Uterus (tissue), 4 donors: ENCODE results near the gene CETN2. TPM values are rescaled to one million over a fixed set of nuclear protein-coding genes. Genes with fewer than 3 reads are reported as not detected.
"Not testable (repeated sequence)": the region's sequence is repeated elsewhere in the genome, so short reads cannot be mapped to it uniquely, and the experiment has no call there.

Experiments used
- DNase-seq, 2 donors: peaks; one replicate each; pipeline ENCODE4 v3.0.0-alpha.2; 2019 to 2020
- H3K27ac ChIP-seq, 2 donors: fragments of 200-600 bp; sonication (generic); 1 replicate in 1 of 2; 2 replicates in 1 of 2; pipeline ENCODE4 v1.5.1; 2016 to 2018
- H3K27me3 ChIP-seq, 2 donors: fragments of 200-600 bp; sonication (generic); one replicate each; pipeline ENCODE4 v1.5.1; 2018 to 2019; ENCODE audit warnings: control low read depth in 1 of 2
- H3K36me3 ChIP-seq, 2 donors: fragments of 200-600 bp; sonication (generic); one replicate each; pipeline ENCODE4 v1.5.1; 2019; ENCODE audit warnings: control low read depth in 1 of 2
- H3K4me1 ChIP-seq, 2 donors: fragments of 200-600 bp; sonication (generic); one replicate each; pipeline ENCODE4 v1.5.1; 2018 to 2019; ENCODE audit warnings: control low read depth in 1 of 2
- H3K4me3 ChIP-seq, 2 donors: fragments of 200-600 bp; sonication (generic); 1 replicate in 1 of 2; 2 replicates in 1 of 2; pipeline ENCODE4 v1.5.1; 2018 to 2019; ENCODE audit warnings: mild to moderate bottlenecking in 1 of 2
- H3K9me3 ChIP-seq, 2 donors: fragments of 200-600 bp; sonication (generic); one replicate each; pipeline ENCODE4 v1.5.1; 2019; ENCODE audit warnings: control low read depth in 1 of 2
- CTCF ChIP-seq, 4 experiments: fragments of 200-600 bp in 2 of 4; fragments of 450-650 bp in 2 of 4; sonication (generic) in 2 of 4; IDR thresholded peaks; one replicate each; pipeline ENCODE4 v1.5.1; 2016 to 2019; ENCODE audit warnings: antibody characterized with exemption in 4 of 4, mild to moderate bottlenecking in 2 of 4, moderate library complexity in 1 of 4
- POLR2A ChIP-seq, 2 donors: fragments of 450-650 bp; IDR thresholded peaks; one replicate each; pipeline ENCODE4 v1.6.1; 2016; ENCODE audit warnings: antibody characterized with exemption in 2 of 2, mild to moderate bottlenecking in 1 of 2, moderate library complexity in 1 of 2
- intact Hi-C: fragments of 100-400 bp; cut with DNase I; formaldehyde crosslinking; loops from one replicate; pipeline ENCODE4 v1.15.1; 2023; ENCODE audit warnings: low total_unique reads
- total RNA-seq, 4 donors: library from RNA; depleted of rRNA in 3 of 4; stranded (reverse); fragments of >200 nt in 3 of 4; gene quantifications; one replicate each; pipeline versions ENCODE4 v1.1.0 to v1.2.4, GENCODE V29; 2014 to 2023
- donor health status: DM: yes; HTN: yes; CAD: no.

CETN2 gene
- total RNA-seq, 4 donors from 2014 or later = 37.9 to 61.5 (median 45.4) TPM

GRCh38 chrX:152798945-152799344 is 31.6 kb downstream of the CETN2 start:
- Histone ChIP-seq H3K4me3 (no peak overlapping the region), H3K9me3 (no peaks in the 10 kb centered on the region), H3K36me3 (no peaks in the 10 kb centered on the region), H3K27ac (no peak overlapping the region), H3K27me3 (no peaks in the 10 kb centered on the region), H3K4me1 (no peaks in the 10 kb centered on the region)
- intact Hi-C loops = no loop called here
- DNase-seq = no peak
- no peak for TF ChIP-seq CTCF (IDR thresholded peaks at IDR 0.05)
- no peak for TF ChIP-seq POLR2A (IDR thresholded peaks at IDR 0.05)

GRCh38 chrX:152787062-152787461 is 43.5 kb downstream of the CETN2 start:
- DNase-seq, H3K27me3 ChIP-seq: not testable (repeated sequence)

More at GRCh38 chrX:152787062-152787461, 43.5 kb downstream of the CETN2 start:
- H3K4me3 ChIP-seq, H3K36me3 ChIP-seq, H3K27ac ChIP-seq, H3K4me1 ChIP-seq, H3K9me3 ChIP-seq, intact Hi-C loops: not testable (repeated sequence)

Other genes with a start within 250 kb of the CETN2 start
- gene GABRQ, start 192.9 kb downstream of the CETN2 start, total RNA-seq = 1 to 10 TPM in 1 of 4 donors, under 1 TPM in 1, not detected in 2; 0.55 to 3.4 TPM
- not detected for gene MAGEA3, start 132.0 kb downstream of the CETN2 start, total RNA-seq
- gene CSAG2, start 121.5 kb downstream of the CETN2 start, total RNA-seq = not detected
- not detected for gene MAGEA2B, start 116.1 kb downstream of the CETN2 start, total RNA-seq
- not detected for gene CSAG1, start 97.0 kb downstream of the CETN2 start, total RNA-seq
- gene MAGEA12, start 97.0 kb downstream of the CETN2 start, total RNA-seq = not detected
- not detected for gene MAGEA2, start 76.9 kb downstream of the CETN2 start, total RNA-seq
- gene CSAG3, start 71.5 kb downstream of the CETN2 start, total RNA-seq = not detected
- under 1 TPM in 1 of 4 donors, not detected in 3; 0.21 TPM for gene MAGEA6, start 61.1 kb downstream of the CETN2 start, total RNA-seq
- 10 to 100 TPM in 2 of 4 donors, 1 to 10 TPM in 2; 1.5 to 12.6 (median 8.6) TPM for gene NSDHL, start 306 bp upstream of the CETN2 start, total RNA-seq
- 10 to 100 TPM in 2 of 4 donors, 1 to 10 TPM in 2; 1.3 to 32.6 (median 12.1) TPM for gene ZNF185, start 67.3 kb upstream of the CETN2 start, total RNA-seq
- gene PNMA5, start 163.4 kb upstream of the CETN2 start, total RNA-seq = under 1 TPM in 1 of 4 donors, not detected in 3; 0.07 TPM
- 1 to 10 TPM in 1 of 4 donors, under 1 TPM in 1, not detected in 2; 0.49 to 4.8 TPM for gene PNMA3, start 225.7 kb upstream of the CETN2 start, total RNA-seq
- gene PNMA6A, start 241.7 kb upstream of the CETN2 start, total RNA-seq = 1 to 10 TPM in 2 of 4 donors, not detected in 2; 2.3 to 7.7 TPM